SJSA1 (cell line): Measurements from ENCODE around the gene ARHGAP32. TPM values are rescaled to one million over a fixed set of nuclear protein-coding genes. Genes with fewer than 3 reads are reported as not detected.
"Not testable (repeated sequence)": the region's sequence is repeated elsewhere in the genome, so short reads cannot be mapped to it uniquely, and the experiment has no call there.

Experiments used
- DNase-seq, 2 experiments: peaks; one replicate each; pipeline ENCODE4 v3.0.0-alpha.2; 2015 to 2020; ENCODE audit warnings: low spot score in 2 of 2, low read depth in 1 of 2
- H3K27ac ChIP-seq: fragments of 250-450 bp; sonication (Bioruptor Pico); 2 replicates; pipeline ENCODE4 v1.5.1; 2020; ENCODE audit warnings: mild to moderate bottlenecking, moderate library complexity
- H3K27me3 ChIP-seq: fragments of 250-450 bp; sonication (Bioruptor Pico); replicated peaks from 2 replicates; pipeline ENCODE4 v1.5.1; 2020; ENCODE audit warnings: mild to moderate bottlenecking, moderate library complexity
- H3K36me3 ChIP-seq: fragments of 250-450 bp; sonication (Bioruptor Pico); 2 replicates; pipeline ENCODE4 v1.5.1; 2020; ENCODE audit warnings: mild to moderate bottlenecking
- H3K4me1 ChIP-seq: fragments of 250-450 bp; sonication (Bioruptor Pico); replicated peaks from 2 replicates; pipeline ENCODE4 v1.6.1; 2021; ENCODE audit warnings: mild to moderate bottlenecking
- H3K4me3 ChIP-seq: fragments of 250-450 bp; sonication (Bioruptor Pico); 2 replicates; pipeline ENCODE4 v1.5.1; 2020; ENCODE audit warnings: mild to moderate bottlenecking
- H3K9me3 ChIP-seq: fragments of 250-450 bp; sonication (Bioruptor Pico); replicated peaks from 2 replicates; pipeline ENCODE4 v1.5.1; 2020; ENCODE audit warnings: mild to moderate bottlenecking
- total RNA-seq: library from RNA; depleted of rRNA; stranded (reverse); fragments of >200 nt; shearing (Covaris generic); gene quantifications from 2 replicates; pipeline ENCODE4 v1.2.3, GENCODE V29; 2014

The ARHGAP32 gene
- total RNA-seq, 1 experiment from 2014 or later = 3.3 TPM

- DNase-seq = no peak
- Histone ChIP-seq H3K36me3 (no peaks in the 10 kb centered on the region), H3K27me3 (no peaks in the 10 kb centered on the region), H3K27ac (no peak overlapping the region), H3K4me1 (no peaks in the 10 kb centered on the region), H3K4me3 (no peak overlapping the region), H3K9me3 (no peaks in the 10 kb centered on the region)
These were observed 22.7 kb upstream of the ARHGAP32 start for GRCh38 chr11:129214710-129215295.

- Histone ChIP-seq H3K9me3 (no peaks in the 10 kb centered on the region), H3K27ac (no peak overlapping the region), H3K27me3 (no peaks in the 10 kb centered on the region), H3K4me1 (no peaks in the 10 kb centered on the region), H3K4me3 (no peak overlapping the region), H3K36me3 (no peaks in the 10 kb centered on the region)
- no peak for DNase-seq
These were observed 21.1 kb upstream of the ARHGAP32 start for GRCh38 chr11:129213261-129213660.

GRCh38 chr11:129211397-129211796 lies 19.3 kb upstream of the ARHGAP32 start:
- no peaks in the 10 kb centered on the region for H3K36me3 ChIP-seq
- DNase-seq = no peak
- H3K27me3 ChIP-seq = no peaks in the 10 kb centered on the region
- no peak overlapping the region for H3K27ac ChIP-seq
- H3K4me1 ChIP-seq = no peaks in the 10 kb centered on the region
- no peak overlapping the region for H3K4me3 ChIP-seq
- H3K9me3 ChIP-seq = no peaks in the 10 kb centered on the region

GRCh38 chr11:129210831-129211181 lies 18.7 kb upstream of the ARHGAP32 start:
- H3K27me3 ChIP-seq = no peaks in the 10 kb centered on the region
- no peaks in the 10 kb centered on the region for H3K4me1 ChIP-seq
- H3K36me3 ChIP-seq = no peaks in the 10 kb centered on the region
- H3K27ac ChIP-seq = no peak overlapping the region
- no peaks in the 10 kb centered on the region for H3K9me3 ChIP-seq
- no peak for DNase-seq
- H3K4me3 ChIP-seq = no peak overlapping the region

GRCh38 chr11:129209891-129210830 lies 18.0 kb upstream of the ARHGAP32 start:
- no peak overlapping the region for H3K4me3 ChIP-seq

GRCh38 chr11:129208863-129209262 lies 16.7 kb upstream of the ARHGAP32 start:
- Histone ChIP-seq H3K27me3 (no peaks in the 10 kb centered on the region), H3K27ac (no peak overlapping the region), H3K4me1 (no peaks in the 10 kb centered on the region), H3K9me3 (no peaks in the 10 kb centered on the region), H3K36me3 (no peaks in the 10 kb centered on the region), H3K4me3 (no peak overlapping the region)
- no peak for DNase-seq

More at GRCh38 chr11:129209891-129210830, 18.0 kb upstream of the ARHGAP32 start:
- Histone ChIP-seq H3K36me3 (no peaks in the 10 kb centered on the region), H3K27ac (no peak overlapping the region), H3K4me1 (no peaks in the 10 kb centered on the region), H3K9me3 (no peaks in the 10 kb centered on the region), H3K27me3 (no peaks in the 10 kb centered on the region)
- no peak for DNase-seq

GRCh38 chr11:129204150-129204838 lies 12.2 kb upstream of the ARHGAP32 start:
- Histone ChIP-seq H3K27ac (no peak overlapping the region), H3K9me3 (no peaks in the 10 kb centered on the region), H3K36me3 (no peaks in the 10 kb centered on the region), H3K4me1 (no peaks in the 10 kb centered on the region), H3K4me3 (no peak overlapping the region), H3K27me3 (no peaks in the 10 kb centered on the region)
- no peak for DNase-seq

- Histone ChIP-seq H3K27me3 (no peaks in the 10 kb centered on the region), H3K4me1 (no peaks in the 10 kb centered on the region), H3K4me3 (no peak overlapping the region), H3K36me3 (no peaks in the 10 kb centered on the region), H3K9me3 (no peaks in the 10 kb centered on the region), H3K27ac (no peak overlapping the region)
- DNase-seq = no peak
These were observed 10.5 kb upstream of the ARHGAP32 start for GRCh38 chr11:129202646-129203045.

GRCh38 chr11:129195682-129196081 lies 3.6 kb upstream of the ARHGAP32 start:
- Histone ChIP-seq H3K36me3 (no peaks in the 10 kb centered on the region), H3K27me3 (no peaks in the 10 kb centered on the region), H3K4me1 (no peaks in the 10 kb centered on the region; the same call in 1 of the 2 replicates), H3K27ac (no peak overlapping the region), H3K9me3 (no peaks in the 10 kb centered on the region), H3K4me3 (no peak overlapping the region)
- no peak for DNase-seq

- H3K4me1 ChIP-seq = no peaks in the 10 kb centered on the region; the same call in 1 of the 2 replicates
- H3K27ac ChIP-seq = no peak overlapping the region
- no peaks in the 10 kb centered on the region for H3K27me3 ChIP-seq
- H3K9me3 ChIP-seq = no peaks in the 10 kb centered on the region
- no peaks in the 10 kb centered on the region for H3K36me3 ChIP-seq
- no peak overlapping the region for H3K4me3 ChIP-seq
- no peak for DNase-seq
These were observed 476 bp downstream of the ARHGAP32 start for GRCh38 chr11:129191649-129192048.

GRCh38 chr11:129190087-129190486 lies 2.0 kb downstream of the ARHGAP32 start:
- Histone ChIP-seq H3K27me3 (no peaks in the 10 kb centered on the region), H3K4me3 (no peak overlapping the region), H3K4me1 (no peaks in the 10 kb centered on the region; the same call in 1 of the 2 replicates), H3K36me3 (no peaks in the 10 kb centered on the region), H3K27ac (no peak overlapping the region), H3K9me3 (no peaks in the 10 kb centered on the region)
- DNase-seq = no peak

- Histone ChIP-seq H3K36me3 (no peaks in the 10 kb centered on the region), H3K4me3 (no peak overlapping the region), H3K27me3 (no peaks in the 10 kb centered on the region), H3K9me3 (no peaks in the 10 kb centered on the region), H3K4me1 (no peaks in the 10 kb centered on the region; the same call in 1 of the 2 replicates), H3K27ac (no peak overlapping the region)
- no peak for DNase-seq
These were observed 2.5 kb downstream of the ARHGAP32 start for GRCh38 chr11:129189646-129190045.

- H3K27ac ChIP-seq, H3K4me3 ChIP-seq, H3K9me3 ChIP-seq, H3K4me1 ChIP-seq, H3K36me3 ChIP-seq, DNase-seq, H3K27me3 ChIP-seq: not testable (repeated sequence)
These were observed 7.0 kb downstream of the ARHGAP32 start for GRCh38 chr11:129185082-129185481.

GRCh38 chr11:129184581-129184980 lies 7.5 kb downstream of the ARHGAP32 start:
- Histone ChIP-seq H3K9me3 (no peaks in the 10 kb centered on the region), H3K27ac (no peak overlapping the region), H3K4me1 (no peaks in the 10 kb centered on the region), H3K4me3 (no peak overlapping the region), H3K27me3 (no peaks in the 10 kb centered on the region), H3K36me3 (no peaks in the 10 kb centered on the region)
- no peak for DNase-seq
